HepG2 (cell line): Measurements from ENCODE around the gene CHN1. TPM values are rescaled to one million over a fixed set of nuclear protein-coding genes. Genes with fewer than 3 reads are reported as not detected.

Source experiments
- CHD4 ChIP-seq: fragments of 200-600 bp; sonication (generic); IDR thresholded peaks from 2 replicates; pipeline ENCODE4 v1.7.0; 2017; ENCODE audit warnings: mild to moderate bottlenecking, low read length, borderline replicate concordance
- FLYWCH1 ChIP-seq: sonication (generic); formaldehyde crosslinking; IDR thresholded peaks from 2 replicates; pipeline ENCODE4 v1.8.1; 2023; ENCODE audit warnings: mild to moderate bottlenecking, missing genetic modification reagents
- KDM5A ChIP-seq: fragments of 200-600 bp; sonication (generic); IDR thresholded peaks from 2 replicates; pipeline ENCODE4 v1.7.0; 2018; ENCODE audit warnings: antibody characterized with exemption, mild to moderate bottlenecking, low read length, borderline replicate concordance
- MLXIP ChIP-seq: sonication (generic); formaldehyde crosslinking; IDR thresholded peaks from 2 replicates; pipeline ENCODE4 v1.9.0; 2021; ENCODE audit warnings: missing genetic modification reagents, borderline replicate concordance
- PLSCR1 ChIP-seq: sonication (generic); formaldehyde crosslinking; IDR thresholded peaks from 2 replicates; pipeline ENCODE4 v1.5.0; 2020; ENCODE audit warnings: missing genetic modification reagents, mild to moderate bottlenecking, borderline replicate concordance
- RFX1 ChIP-seq: fragments of 450-650 bp; IDR thresholded peaks from 2 replicates; pipeline ENCODE4 v1.6.1; 2017
- RFXAP ChIP-seq: sonication (generic); formaldehyde crosslinking; IDR thresholded peaks from 2 replicates; pipeline ENCODE4 v1.4.0; 2020; ENCODE audit warnings: missing genetic modification reagents, borderline replicate concordance
- RXRA ChIP-seq: sonication (generic); formaldehyde crosslinking; IDR thresholded peaks from 2 replicates; pipeline ENCODE4 v1.5.1; 2020; ENCODE audit warnings: missing genetic modification reagents
- SSRP1 ChIP-seq: IDR thresholded peaks from 2 replicates; pipeline ENCODE4 v1.6.1; 2016; ENCODE audit warnings: control low read depth
- ZMAT3 ChIP-seq: sonication (generic); formaldehyde crosslinking; conservative IDR thresholded peaks from 2 replicates; pipeline ENCODE4 v1.7.0; 2021; ENCODE audit warnings: missing genetic modification reagents
- ZMYM4 ChIP-seq: sonication (generic); formaldehyde crosslinking; IDR thresholded peaks from 2 replicates; pipeline ENCODE4 v1.8.1; 2023; ENCODE audit warnings: mild to moderate bottlenecking, missing genetic modification reagents
- ZNF292 ChIP-seq: sonication (generic); formaldehyde crosslinking; IDR thresholded peaks from 2 replicates; pipeline ENCODE4 v1.8.1; 2022; ENCODE audit warnings: mild to moderate bottlenecking, low read depth, missing genetic modification reagents, borderline replicate concordance
- ZNF318 ChIP-seq: sonication (generic); formaldehyde crosslinking; IDR thresholded peaks from 2 replicates; pipeline ENCODE4 v1.4.0; 2020; ENCODE audit warnings: mild to moderate bottlenecking, missing genetic modification reagents
- ZNF451 ChIP-seq: sonication (generic); formaldehyde crosslinking; IDR thresholded peaks from 2 replicates; pipeline ENCODE4 v1.5.0; 2020; ENCODE audit warnings: mild to moderate bottlenecking, missing genetic modification reagents
- ZNF552 ChIP-seq: sonication (generic); formaldehyde crosslinking; IDR thresholded peaks from 2 replicates; pipeline ENCODE4 v1.9.0; 2022; ENCODE audit warnings: missing genetic modification reagents, mild to moderate bottlenecking, borderline replicate concordance
- ZNF576 ChIP-seq: sonication (generic); formaldehyde crosslinking; IDR thresholded peaks from 2 replicates; pipeline ENCODE4 v1.4.0; 2020; ENCODE audit warnings: mild to moderate bottlenecking, missing genetic modification reagents
- ZNF577 ChIP-seq: sonication (generic); formaldehyde crosslinking; IDR thresholded peaks from 2 replicates; pipeline ENCODE4 v1.4.0; 2020; ENCODE audit warnings: mild to moderate bottlenecking, low read depth, missing genetic modification reagents, borderline replicate concordance
- polyA plus RNA-seq, 8 experiments: library from polyadenylated mRNA; depleted of rRNA in 3 of 8; stranded (reverse) in 7 of 8; unstranded in 1 of 8; fragments of >200 nt; fragmentation: Illumina TruSeq in 4 of 8; extraction: Trizol in 4 of 8; gene quantifications; 2 replicates each; pipeline versions ENCODE4 v1.2.1 to v1.2.3, GENCODE V29; 2011 to 2016; ENCODE audit warnings: low read depth in 4 of 8, missing spikeins in 1 of 8, mixed read lengths in 1 of 8; ENCODE audit not compliant: insufficient read depth in 1 of 8
- total RNA-seq, 5 experiments: library from RNA; depleted of rRNA; stranded (reverse); fragments of >200 nt; fragmentation: Illumina TruSeq; extraction: Trizol; gene quantifications; 2 replicates each; pipeline ENCODE4 v1.2.3, GENCODE V29; 2016; ENCODE audit warnings: low read depth in 1 of 5

CHN1 gene
- total and polyA plus RNA-seq, 2 of the 13 experiments (the other 11 are each of a cell fraction or from before 2014, with no cell fraction given) = 2.8 to 3.5 TPM

- TF ChIP-seq ZNF292 (no peak), RXRA (CRISPR knock-in tag) (peak; percentile 34; the same call in 1 of the 2 replicates), FLYWCH1 (CRISPR knock-in tag) (no peak), ZNF451 (CRISPR knock-in tag) (peak; percentile 37; the same call in 1 of the 2 replicates), ZMAT3 (no peak), RFX1 (peak; percentile 84), CHD4 (no peak), ZNF576 (no peak), ZMYM4 (CRISPR knock-in tag) (peak; percentile 44; the same call in 1 of the 2 replicates), SSRP1 (CRISPR knock-in tag) (no peak), ZNF577 (no peak), ZNF318 (no peak), MLXIP (CRISPR knock-in tag) (peak; percentile 33; the same call in 1 of the 2 replicates), RFXAP (CRISPR knock-in tag) (peak; percentile 35; the same call in 1 of the 2 replicates), ZNF552 (CRISPR knock-in tag) (no peak), KDM5A (no peak), PLSCR1 (CRISPR knock-in tag) (no peak)
Measured at GRCh38 chr2:175004980-175005732, at the start of gene CHN1 (continued).
